Motor neuron (in vitro differentiated cells): Measurements from ENCODE around the gene TMEM178B. TPM values are rescaled to one million over a fixed set of nuclear protein-coding genes. Genes with fewer than 3 reads are reported as not detected.
"Not testable (repeated sequence)": the region's sequence is repeated elsewhere in the genome, so short reads cannot be mapped to it uniquely, and the experiment has no call there.

Experiments
- ATAC-seq, 8 experiments: fragments of 200-7000 bp; cut with Tn5 transposase; replicated peaks in 6 of 8; 2 replicates each; pipeline ENCODE4 v1.8.0; 2021; ENCODE audit warnings: mild to moderate bottlenecking in 8 of 8, moderate library complexity in 8 of 8
- H3K27ac ChIP-seq, 2 donors: fragments of 250-450 bp; sonication (Bioruptor Pico); 2 replicates each; pipeline ENCODE4 v1.9.0; 2021; ENCODE audit warnings: antibody characterized with exemption in 2 of 2, mild to moderate bottlenecking in 2 of 2, moderate library complexity in 1 of 2
- H3K4me1 ChIP-seq, 2 donors: fragments of 250-450 bp; sonication (Bioruptor Pico); replicated peaks in 1 of 2; 2 replicates each; pipeline ENCODE4 v1.6.1; 2021; ENCODE audit warnings: antibody characterized with exemption in 2 of 2, mild to moderate bottlenecking in 2 of 2, moderate library complexity in 1 of 2
- H3K4me3 ChIP-seq, 5 donors: fragments of 250-450 bp; sonication (Bioruptor Pico); 2 replicates each; pipeline ENCODE4 v1.9.0; 2021; ENCODE audit warnings: antibody characterized with exemption in 5 of 5, mild to moderate bottlenecking in 5 of 5, moderate library complexity in 4 of 5
- WGBS, 10 experiments: fragments of 450-650 bp; shearing (Covaris generic); methylation state at CpG; one replicate each; pipeline ENCODE4 v1.0.0; 2022; 5-methylcytosine and 5-hydroxymethylcytosine counted together
- in situ Hi-C, 9 experiments: fragments of 400-800 bp; cut with MboI; loops; one replicate each; pipeline ENCODE4 v1.15.0; 2021; ENCODE audit warnings: low sequenced_read_pairs in 9 of 9, low pct_unique_long_range_greater_than_20kb in 2 of 9; ENCODE audit not compliant: unreplicated experiment in 9 of 9
- total RNA-seq, 8 experiments: library from RNA; unstranded; fragments of 300-600 nt; gene quantifications; 2 replicates each; pipeline versions ENCODE4 v1.2.3 to v1.2.4, GENCODE V29; 2022

TMEM178B gene
- total RNA-seq, 8 experiments from 2014 or later: 0.56 to 29.8 (median 17.1) TPM

GRCh38 chr7:141389140-141389796 is 315.4 kb downstream of the TMEM178B start:
- peak in 5 of 8 experiments; percentile 68 to 92 (median 85) for ATAC-seq
- H3K27ac ChIP-seq: peak overlapping the region; percentile 14 to 50
- H3K4me3 ChIP-seq: no peak overlapping the region
- in situ Hi-C loops: no loop called here
- H3K4me1 ChIP-seq: peaks cover 27 to 29% of the 10 kb centered on the region in 2 donors
- WGBS, 10 experiments: 0 to 83% (median 46%) methylated on average over 1 to 5 of the region's 6 CpGs; no CpG with 5 or more reads in 1 of the 10 experiments

- in situ Hi-C loops: no loop called here
- WGBS, 10 experiments: 10 to 100% (median 92%) methylated on average over 2 to 6 of the region's 6 CpGs; no CpG with 5 or more reads in 1 of the 10 experiments
- peak overlapping the region; percentile 14 to 50 for H3K27ac ChIP-seq
Measured at GRCh38 chr7:141390339-141390738, 316.5 kb downstream of the TMEM178B start.

GRCh38 chr7:141393056-141393455 is 319.2 kb downstream of the TMEM178B start:
- WGBS, 10 experiments: 0 to 88% (median 25%) methylated on average over 2 to 4 of the region's 4 CpGs; no CpG with 5 or more reads in 3 of the 10 experiments
- ATAC-seq: peak in 1 of 8 experiments; percentile 63
- no peak overlapping the region for H3K27ac ChIP-seq
- peaks cover 27% of the 10 kb centered on the region in 2 donors for H3K4me1 ChIP-seq
- H3K4me3 ChIP-seq: no peak overlapping the region
- in situ Hi-C loops: no loop called here

More at GRCh38 chr7:141390339-141390738, 316.5 kb downstream of the TMEM178B start:
- Histone ChIP-seq H3K4me1 (peaks cover 27 to 29% of the 10 kb centered on the region in 2 donors), H3K4me3 (no peak overlapping the region)
- no peak for ATAC-seq

- no peak overlapping the region for H3K4me3 ChIP-seq
- H3K27ac ChIP-seq: no peak overlapping the region
- ATAC-seq: no peak
- in situ Hi-C loops: no loop called here
- WGBS, 10 experiments: 0 to 93% (median 70%) methylated on average over 2 to 4 of the region's 7 CpGs; no CpG with 5 or more reads in 3 of the 10 experiments
- H3K4me1 ChIP-seq: peaks cover 9 to 18% of the 10 kb centered on the region in 2 donors
Measured at GRCh38 chr7:141397236-141398163, 323.6 kb downstream of the TMEM178B start.

- Histone ChIP-seq H3K4me3 (no peak overlapping the region), H3K4me1 (peaks cover 12 to 18% of the 10 kb centered on the region in 2 donors), H3K27ac (no peak overlapping the region)
- in situ Hi-C loops: no loop called here
- WGBS, 10 experiments: 13 to 100% (median 72%) methylated on average over 1 to 2 of the region's 2 CpGs; no CpG with 5 or more reads in 4 of the 10 experiments
- no peak for ATAC-seq
Measured at GRCh38 chr7:141400356-141400755, 326.5 kb downstream of the TMEM178B start.

GRCh38 chr7:141402277-141402996 is 328.6 kb downstream of the TMEM178B start:
- in situ Hi-C loops: no loop called here
- WGBS, 10 experiments: 6 to 100% (median 63%) methylated on average over 2 to 6 of the region's 9 CpGs; no CpG with 5 or more reads in 3 of the 10 experiments
- ATAC-seq: peak in 4 of 8 experiments; percentile 24 to 46 (median 43)
- Histone ChIP-seq H3K27ac (no peak overlapping the region), H3K4me1 (peaks cover 12 to 18% of the 10 kb centered on the region in 2 donors), H3K4me3 (no peak overlapping the region)

GRCh38 chr7:141403846-141404245 is 330.0 kb downstream of the TMEM178B start:
- ATAC-seq, H3K4me3 ChIP-seq, H3K27ac ChIP-seq, in situ Hi-C loops: not testable (repeated sequence)
- peaks cover 18 to 26% of the 10 kb centered on the region in 2 donors for H3K4me1 ChIP-seq
- 0 to 96% (median 91%) methylated on average over 2 to 9 of the region's 11 CpGs; no CpG with 5 or more reads in 3 of the 10 experiments for WGBS, 10 experiments

- Histone ChIP-seq H3K27ac (no peak overlapping the region), H3K4me3 (no peak overlapping the region)
- in situ Hi-C loops: no loop called here
Measured at GRCh38 chr7:141406347-141406746, 332.5 kb downstream of the TMEM178B start.

GRCh38 chr7:141407893-141408292 is 334.0 kb downstream of the TMEM178B start:
- peak in 5 of 8 experiments; percentile 42 to 91 (median 82) for ATAC-seq
- H3K4me3 ChIP-seq: no peak overlapping the region
- peaks cover 19 to 25% of the 10 kb centered on the region in 2 donors for H3K4me1 ChIP-seq
- H3K27ac ChIP-seq: no peak overlapping the region
- in situ Hi-C loops: no loop called here
- 0 to 100% (median 86%) methylated on average over 1 to 3 of the region's 3 CpGs; no CpG with 5 or more reads in 3 of the 10 experiments for WGBS, 10 experiments

More at GRCh38 chr7:141406347-141406746, 332.5 kb downstream of the TMEM178B start:
- H3K4me1 ChIP-seq: peaks cover 31 to 40% of the 10 kb centered on the region in 2 donors
- peak in 2 of 8 experiments; percentile 69 to 80 for ATAC-seq

GRCh38 chr7:141408440-141408839 is 334.6 kb downstream of the TMEM178B start:
- 0 to 60% (median 28%) methylated on average over 1 to 3 of the region's 3 CpGs; no CpG with 5 or more reads in 4 of the 10 experiments for WGBS, 10 experiments
- no peak overlapping the region for H3K4me3 ChIP-seq
- ATAC-seq: peak in 2 of 8 experiments; percentile 19 to 34
- in situ Hi-C loops: no loop called here
- H3K4me1 ChIP-seq: peaks cover 19 to 22% of the 10 kb centered on the region in 2 donors
- H3K27ac ChIP-seq: no peak overlapping the region

- WGBS, 10 experiments: 0 to 100% (median 67%) methylated on average over 1 of the region's 1 CpG; no CpG with 5 or more reads in 3 of the 10 experiments
- Histone ChIP-seq H3K27ac (no peak overlapping the region), H3K4me3 (no peak overlapping the region), H3K4me1 (peaks cover 19 to 22% of the 10 kb centered on the region in 2 donors)
- in situ Hi-C loops: no loop called here
- ATAC-seq: no peak
Measured at GRCh38 chr7:141409219-141409618, 335.4 kb downstream of the TMEM178B start.

- no peak overlapping the region for H3K4me3 ChIP-seq
- 0 to 31% (median 12%) methylated on average over 2 to 7 of the region's 10 CpGs; no CpG with 5 or more reads in 1 of the 10 experiments for WGBS, 10 experiments
- H3K27ac ChIP-seq: no peak overlapping the region
- peak in 5 of 8 experiments; percentile 55 to 76 (median 64) for ATAC-seq
- in situ Hi-C loops: no loop called here
- peaks cover 19 to 22% of the 10 kb centered on the region in 2 donors for H3K4me1 ChIP-seq
Measured at GRCh38 chr7:141409801-141410329, 336.0 kb downstream of the TMEM178B start.
